Activated naive CD4-positive, alpha-beta T cell treated with Interleukin-2 at 50 U/mL for 16 hours (primary cell): ENCODE measurements around the gene COL23A1.
A peak's percentile ranks its signal among the peaks of the same experiment; 100 is the strongest.
"Not testable (repeated sequence)": the region's sequence is repeated elsewhere in the genome, so short reads cannot be mapped to it uniquely, and the experiment has no call there.

Experiments used
- DNase-seq: peaks from one replicate; pipeline ENCODE4 v3.0.0-alpha.2; 2020

The COL23A1 gene

DNA sequence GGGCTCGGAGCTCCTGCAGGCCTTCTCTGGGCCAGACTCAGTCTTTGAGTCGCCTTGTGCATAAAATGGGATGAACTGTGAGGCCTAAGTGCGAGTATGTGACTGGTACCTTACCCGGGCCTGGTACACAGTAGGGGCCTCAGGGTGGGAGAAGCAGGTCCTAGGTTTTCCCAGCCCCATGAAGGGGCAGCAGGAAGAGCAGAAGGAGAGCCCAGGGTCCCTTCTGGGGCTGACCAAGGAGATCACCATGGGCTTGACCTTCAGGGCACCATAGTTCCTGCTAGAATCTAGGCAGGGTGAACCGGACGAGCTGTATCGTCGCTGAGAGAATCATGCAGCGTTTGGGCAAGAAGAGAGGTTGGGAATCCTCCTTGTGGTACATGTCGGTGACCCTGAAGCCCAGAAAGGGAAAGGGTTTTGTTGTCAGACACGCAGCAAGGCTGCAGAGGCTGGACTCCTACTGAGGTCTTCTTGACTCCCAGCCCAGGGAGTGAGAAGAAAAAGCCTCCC, 357.2 kb downstream of the COL23A1 start:
- no peak for DNase-seq

DNA sequence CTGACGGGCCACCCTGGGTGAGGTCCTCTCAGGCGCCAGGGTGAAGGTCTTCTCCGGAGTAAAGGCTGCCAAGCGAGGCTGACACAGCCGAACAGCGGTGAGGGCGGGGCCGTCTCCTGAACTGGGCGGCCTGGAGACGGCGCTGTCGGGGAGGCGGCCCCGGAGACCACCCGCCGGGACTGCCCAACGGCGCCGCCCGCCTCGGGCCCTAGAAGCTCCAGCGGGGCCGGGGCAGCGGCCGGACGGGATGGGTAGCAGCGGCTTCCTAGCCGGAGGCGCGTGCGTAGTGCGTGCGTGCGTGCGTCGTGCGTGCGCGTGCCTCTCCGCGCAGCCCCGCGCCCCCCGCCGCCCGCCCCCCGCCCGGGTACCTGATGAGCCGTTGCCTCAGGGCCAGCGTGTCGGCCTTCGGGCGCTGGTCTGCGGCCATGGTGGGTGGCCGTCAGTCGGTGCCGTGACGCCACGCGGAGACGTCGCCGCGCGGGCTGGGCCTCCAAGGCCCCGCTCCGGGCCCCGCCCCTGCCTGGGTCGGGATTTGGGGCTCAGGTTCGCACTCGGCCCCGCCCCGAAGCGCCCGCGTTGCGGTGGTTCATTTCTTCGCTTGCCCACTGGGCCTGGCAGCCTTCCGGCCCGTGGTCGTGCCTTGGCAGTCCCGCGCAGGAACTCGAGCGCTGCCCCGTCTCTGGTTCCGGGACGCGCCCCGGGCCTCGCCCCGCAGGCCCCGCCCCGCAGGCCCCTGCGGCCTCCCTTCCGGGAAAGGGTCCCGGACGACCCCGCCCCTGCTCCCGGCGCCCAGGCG, 357.9 kb downstream of the COL23A1 start, which contains the start of gene PHYKPL:
TSS of gene PHYKPL (minus strand) at position 679 of the 796 bp plus-strand sequence. CDS start at position 427, 252 bp downstream.
- DNase-seq = peak; percentile 75

DNA sequence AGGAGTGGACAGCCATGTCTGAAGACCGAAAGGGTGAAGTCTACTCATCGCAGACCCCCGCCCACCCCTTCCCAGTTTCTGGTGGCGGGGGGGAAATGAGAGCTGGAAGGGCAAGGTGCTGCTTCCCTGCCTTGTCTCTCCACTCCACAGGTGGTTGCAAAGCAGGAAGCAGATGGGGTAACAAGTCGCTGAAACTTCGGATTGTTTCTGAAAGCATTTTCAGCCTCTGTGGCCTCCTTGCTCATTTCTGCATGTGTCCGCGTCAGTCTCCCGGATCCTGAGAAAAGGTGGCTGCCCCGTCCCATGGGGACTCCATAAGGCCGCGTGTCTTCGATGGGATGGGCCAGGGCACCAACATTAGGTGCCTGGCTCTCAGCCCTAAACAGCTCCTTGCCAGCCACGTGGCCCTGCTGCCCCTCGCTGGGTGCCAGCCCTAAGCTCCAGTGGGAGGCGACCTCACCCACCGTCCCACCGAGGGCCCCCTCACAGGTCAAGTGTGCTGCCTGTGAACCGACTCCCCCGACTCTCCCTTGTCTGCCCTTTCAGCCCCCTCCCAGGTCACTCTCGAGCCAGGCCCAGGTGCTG, 358.6 kb downstream of the COL23A1 start:
- DNase-seq = no peak

DNA sequence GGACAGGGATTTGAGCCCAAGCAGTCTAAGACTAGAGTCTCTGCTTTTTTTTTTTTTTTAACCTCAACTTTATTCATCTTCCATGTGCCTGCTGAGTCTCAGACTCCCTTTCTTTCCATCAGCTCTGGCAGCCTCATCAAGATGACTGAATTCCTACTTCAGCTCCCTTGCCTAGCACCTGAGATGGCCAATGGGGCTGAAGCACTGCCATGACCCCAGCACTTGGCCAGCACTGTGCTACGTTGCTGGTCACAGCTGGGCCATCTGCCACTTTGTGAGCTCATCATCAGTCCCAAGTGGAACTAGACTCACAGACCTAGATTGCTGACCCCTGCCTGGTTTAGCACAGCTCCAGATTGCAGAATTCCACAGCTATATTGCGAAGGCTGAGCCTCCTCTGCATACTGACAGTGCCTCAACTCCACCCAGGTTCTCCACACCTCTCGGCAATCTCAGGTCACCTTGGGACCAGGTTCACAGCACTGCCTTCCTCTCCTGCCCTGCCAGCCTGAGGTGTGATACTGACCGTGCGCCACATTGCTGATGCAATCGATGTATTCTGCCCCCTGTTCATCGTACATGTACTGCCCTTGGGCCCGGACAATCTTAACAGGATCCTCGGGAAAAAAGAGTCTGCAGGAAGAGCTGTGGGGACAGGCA, 359.2 kb downstream of the COL23A1 start:
- no peak for DNase-seq

DNA sequence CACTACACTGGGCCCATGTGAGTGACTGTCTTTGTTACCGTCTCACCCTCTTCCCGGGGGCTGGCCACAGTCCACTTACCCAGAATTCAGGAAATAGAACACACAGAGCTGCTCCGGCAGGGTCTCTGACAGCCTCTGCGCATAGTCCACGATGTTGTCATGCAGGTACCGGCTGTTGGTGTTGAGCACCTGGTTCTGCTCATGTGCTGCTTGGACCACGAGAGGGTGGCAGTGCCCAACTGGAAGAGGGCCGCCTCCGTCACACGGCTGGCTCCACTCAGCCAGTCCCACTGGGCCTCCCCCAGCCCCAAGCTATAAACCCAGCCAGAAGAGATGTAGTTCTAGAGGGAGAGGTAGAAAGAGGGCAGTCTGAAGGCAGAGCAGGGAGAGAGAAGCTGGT, 360.3 kb downstream of the COL23A1 start:
- no peak for DNase-seq

DNA sequence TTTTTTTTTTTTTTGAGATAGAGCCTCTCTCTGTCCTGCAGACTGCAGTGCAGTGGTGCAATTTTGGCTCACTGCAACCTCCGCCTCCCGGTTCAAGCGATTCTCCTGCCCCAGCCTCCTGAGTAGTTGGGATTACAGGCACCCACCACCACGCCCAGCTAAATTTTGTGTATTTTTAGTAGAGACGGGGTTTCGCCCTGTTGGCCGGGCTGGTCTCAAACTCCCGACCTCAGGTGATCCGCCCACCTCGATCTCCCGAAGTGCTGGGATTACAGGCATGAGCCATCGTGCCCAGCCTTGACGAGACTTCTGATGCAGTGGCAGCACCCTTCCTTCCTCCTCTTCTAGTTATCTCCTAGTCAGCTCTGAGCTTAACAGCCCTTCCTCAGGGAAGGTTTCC, 361.1 kb downstream of the COL23A1 start:
- DNase-seq = not testable (repeated sequence)

DNA sequence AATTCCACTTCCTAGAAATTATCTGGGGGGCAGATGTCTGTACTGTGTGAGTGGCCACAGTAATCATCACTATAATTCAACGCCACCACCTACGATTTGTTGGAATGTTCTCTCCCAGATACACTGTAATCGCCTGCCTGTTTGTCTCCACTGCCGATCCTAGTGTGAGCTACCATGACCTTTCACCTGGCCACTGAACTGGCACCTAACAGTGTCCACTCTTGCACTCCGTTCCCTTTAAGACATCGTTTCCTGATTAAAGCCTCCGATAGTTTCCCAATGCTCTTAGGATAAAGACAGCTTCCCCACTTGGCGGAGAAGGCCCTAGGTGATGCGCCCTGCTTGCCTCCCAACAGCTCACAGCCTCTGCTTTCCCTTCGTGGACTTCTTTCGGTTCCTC, 361.6 kb downstream of the COL23A1 start:
- no peak for DNase-seq

DNA sequence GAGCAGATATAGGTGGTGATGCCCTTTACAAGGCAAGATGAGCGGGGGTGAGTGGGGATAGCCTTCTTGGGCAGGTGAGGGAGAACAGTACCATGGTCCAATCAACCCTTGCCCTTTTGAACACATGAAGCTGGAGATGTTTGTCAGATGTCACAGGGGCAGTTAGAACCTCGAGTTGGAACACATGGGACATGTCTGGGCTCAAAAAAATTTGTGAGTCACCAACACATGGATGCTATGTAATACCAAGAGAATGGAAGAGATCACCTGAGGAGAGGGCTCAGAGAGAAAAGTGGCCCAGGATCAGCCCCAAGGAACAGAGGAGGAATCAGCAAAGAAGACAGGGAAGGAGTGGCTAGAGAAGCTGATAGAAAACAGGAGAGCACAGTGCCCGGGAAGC, 362.3 kb downstream of the COL23A1 start:
- DNase-seq = no peak

DNA sequence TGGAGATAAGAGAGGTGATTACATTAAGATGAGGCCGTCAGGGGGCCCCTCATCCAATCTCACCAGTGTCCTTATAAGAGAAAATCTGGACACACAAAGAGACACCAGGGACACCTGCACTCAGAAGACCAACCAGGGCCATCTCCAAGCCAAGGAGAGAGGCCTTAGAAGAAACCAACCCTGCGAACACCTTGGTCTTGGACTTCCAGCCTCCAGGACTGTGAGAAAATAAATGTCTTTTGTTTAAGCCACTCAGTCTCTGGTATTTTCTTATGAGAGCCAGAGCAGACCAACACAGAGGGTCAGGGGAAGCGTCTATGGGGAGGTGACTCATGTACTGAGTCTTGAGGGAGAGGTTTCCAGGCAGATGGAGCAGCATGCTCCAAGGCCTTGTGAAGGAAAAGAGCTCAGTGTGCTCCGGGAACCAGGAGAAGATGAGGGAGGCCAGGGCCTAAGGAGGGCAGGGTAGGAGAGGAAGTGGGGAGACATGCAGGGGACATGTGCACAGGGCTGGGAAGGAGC, 363.0 kb downstream of the COL23A1 start:
- DNase-seq = no peak

DNA sequence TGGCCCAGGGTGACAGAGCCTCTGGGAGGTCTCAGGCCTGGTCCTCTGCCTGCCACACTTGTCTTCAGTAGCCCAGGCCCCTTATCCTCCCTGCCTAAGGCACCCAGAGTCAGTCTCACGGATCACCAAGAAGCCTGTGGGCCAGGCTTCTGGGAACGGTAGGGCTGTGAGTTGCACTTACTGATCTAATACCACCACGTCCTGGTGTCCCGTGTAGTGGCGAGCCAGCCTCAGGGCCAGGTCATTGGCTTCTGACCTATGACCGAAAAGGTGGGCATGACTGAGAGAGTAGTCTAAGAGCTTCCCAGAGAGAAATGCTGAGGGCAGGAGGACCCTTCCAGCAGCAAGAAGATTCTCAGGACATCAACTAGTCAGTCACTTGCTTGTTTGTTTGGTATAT, 365.0 kb downstream of the COL23A1 start:
- DNase-seq = no peak

DNA sequence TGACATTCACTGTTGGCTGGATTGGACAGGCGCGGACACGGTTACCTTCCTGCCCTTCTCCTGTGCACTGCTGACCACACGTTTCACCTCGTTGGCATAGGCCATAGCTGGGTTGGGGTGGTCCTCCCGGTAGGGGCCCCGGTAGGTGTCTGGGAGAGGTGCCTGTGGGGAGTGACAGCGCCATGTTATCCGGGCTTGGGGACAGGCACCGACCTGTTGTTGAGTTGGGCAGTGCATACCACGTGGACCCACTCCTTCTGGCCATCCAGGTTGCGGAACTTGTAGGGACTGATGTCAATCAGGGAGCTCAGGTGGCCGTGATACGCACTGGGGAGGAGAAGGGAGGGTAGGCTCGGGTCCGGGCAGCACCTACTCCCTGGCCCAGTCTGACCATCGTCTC, 365.8 kb downstream of the COL23A1 start:
- DNase-seq = no peak

DNA sequence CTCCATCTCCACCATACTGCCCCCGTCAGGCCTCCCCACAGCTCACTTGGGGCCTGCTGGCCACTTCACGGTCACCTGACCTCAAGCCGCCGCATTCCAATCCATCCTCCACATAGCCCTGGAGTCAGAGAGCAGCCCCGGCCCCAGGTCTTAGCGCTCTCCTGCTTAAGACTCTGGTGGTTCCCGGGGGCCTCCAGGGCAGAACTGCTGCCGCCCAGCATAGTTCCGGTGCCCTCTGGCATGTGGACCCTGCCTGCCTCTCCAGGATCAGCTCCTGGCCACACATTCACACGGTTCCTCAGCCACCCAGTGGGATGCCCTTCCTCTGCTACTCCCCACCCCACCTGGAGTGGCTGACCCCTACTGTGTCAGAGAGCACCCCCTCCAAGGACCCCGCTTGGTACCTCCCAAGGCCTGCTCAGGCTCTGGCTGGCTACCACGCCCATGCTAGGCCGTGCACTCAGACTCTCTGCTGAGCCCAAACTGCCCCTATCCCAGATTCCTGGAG, 366.3 kb downstream of the COL23A1 start:
- no peak for DNase-seq

DNA sequence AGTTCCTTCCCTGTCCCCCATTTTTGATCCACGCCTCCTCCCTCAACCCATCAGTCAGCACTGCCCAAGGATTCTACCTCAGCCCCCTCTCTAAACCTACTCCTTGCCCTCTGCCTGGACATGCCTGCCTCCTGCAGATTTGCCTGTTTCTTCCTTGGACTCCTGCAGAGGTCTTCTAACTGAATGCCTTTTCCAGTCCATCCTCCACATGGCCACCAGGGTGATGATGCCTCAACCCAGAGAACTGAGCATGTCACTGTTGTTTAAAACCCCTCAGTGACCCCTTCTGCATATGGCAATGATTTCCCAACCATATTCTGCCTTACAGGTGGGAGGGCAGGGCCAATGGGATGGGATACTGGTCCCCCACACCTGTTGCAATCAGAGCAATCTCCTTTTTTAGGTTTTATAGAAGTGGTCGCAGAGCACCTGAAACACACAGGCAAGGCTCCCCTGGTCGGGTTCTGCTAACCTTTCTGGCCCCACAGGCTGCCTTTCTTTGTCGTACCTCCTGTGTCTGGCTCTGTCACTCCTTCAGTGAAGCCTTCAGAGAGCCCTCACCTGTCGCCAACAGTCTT, 366.9 kb downstream of the COL23A1 start:
- DNase-seq = no peak

DNA sequence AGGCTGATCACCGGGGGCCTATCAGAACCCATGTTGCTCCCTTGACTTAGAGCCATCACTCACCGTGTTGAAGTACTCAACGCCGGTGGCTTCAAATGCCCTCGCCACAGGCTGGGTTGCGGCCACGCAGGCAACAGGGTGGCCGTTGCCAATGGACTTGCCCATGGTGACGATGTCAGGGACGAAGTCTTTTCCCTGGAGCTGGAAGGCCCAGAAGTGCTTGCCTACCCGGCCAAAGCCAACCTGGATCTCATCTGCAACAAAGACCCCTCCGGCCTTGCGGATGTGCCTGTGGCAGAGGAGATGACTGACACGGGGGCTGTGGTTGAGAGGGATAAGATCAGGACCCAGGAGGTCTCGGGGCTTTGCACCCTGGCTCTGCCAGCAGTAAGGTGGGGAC, 367.9 kb downstream of the COL23A1 start:
- no peak for DNase-seq

DNA sequence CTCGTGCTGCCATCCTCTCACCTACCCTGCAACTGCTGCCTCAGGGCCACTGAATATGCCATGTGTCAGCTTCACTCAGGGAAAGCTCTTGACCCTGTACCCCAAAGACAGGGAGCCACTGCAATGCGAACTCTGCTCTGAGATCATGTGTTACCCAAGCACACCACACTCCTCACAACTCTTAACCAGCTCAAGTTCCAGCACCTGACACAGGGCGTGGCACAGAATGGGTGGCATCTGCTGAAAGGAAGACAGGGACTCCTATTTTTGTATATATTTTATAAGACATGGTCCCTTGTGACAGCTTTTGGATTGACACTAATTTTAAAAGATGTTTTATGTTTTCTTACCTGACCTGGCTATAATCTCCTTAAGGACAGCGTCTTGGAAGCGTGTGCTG, 368.3 kb downstream of the COL23A1 start:
- no peak for DNase-seq

DNA sequence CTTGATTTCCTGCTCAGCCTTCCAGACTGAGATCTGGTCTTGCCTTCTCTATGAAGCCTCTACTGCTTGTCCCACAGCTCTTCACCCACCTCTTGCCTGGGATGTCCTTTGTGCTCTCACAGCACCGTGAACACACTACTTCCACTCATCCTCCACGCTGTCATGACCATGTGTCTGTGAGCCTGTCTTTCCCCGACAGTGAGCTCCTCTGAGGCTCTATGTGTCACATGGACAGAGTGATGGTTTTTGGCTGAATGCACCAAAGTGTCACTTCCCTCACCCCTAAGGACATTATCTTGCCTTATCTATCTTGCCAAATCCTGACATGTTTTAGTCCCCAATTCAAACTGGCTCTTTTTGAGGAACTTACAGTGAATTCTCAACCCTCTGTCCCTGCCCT, 368.9 kb downstream of the COL23A1 start:
- no peak for DNase-seq

DNA sequence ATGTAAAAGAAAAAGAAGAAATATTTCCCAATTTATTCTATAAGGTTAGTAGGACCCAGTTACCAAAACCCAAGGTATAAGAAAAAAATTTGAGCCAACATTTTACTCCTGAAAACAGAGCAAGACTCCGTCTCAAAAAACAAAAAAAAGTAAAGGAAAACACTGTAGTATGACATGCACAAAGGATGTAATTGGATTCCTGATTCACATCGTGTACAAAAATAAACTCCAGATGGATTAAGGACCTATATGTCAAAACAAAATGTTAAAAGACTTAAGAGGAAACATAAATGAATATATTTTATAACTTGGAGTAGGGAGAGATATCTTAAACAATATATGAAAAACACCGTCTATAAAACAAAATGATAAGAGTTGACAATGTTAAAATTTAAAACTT, 371.4 kb downstream of the COL23A1 start:
- no peak for DNase-seq

DNA sequence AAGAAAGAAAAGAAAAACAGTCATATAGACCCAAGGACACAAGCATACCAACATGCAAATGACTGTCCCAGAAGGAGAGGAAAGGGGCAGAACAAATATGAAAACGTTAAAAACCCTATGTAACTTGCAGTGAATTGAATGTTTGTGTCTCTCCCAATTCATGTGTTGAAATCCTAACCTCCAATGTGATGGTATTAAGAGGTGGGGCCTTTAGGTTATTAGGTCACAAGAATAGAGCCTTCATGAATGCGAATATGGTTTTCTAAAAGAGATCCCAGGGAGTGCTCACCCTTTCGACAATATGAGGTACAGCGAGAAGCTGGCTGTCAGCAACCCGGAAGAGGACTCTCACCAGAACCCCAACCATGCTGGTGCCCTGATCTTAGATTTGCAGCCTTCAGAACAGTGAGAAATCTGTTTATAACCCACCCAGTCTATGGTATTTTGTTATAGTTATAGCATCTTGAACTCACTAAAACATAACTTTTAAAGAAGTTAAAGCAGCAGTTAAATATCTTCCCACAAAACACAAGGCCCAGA, 371.9 kb downstream of the COL23A1 start:
- DNase-seq = no peak

DNA sequence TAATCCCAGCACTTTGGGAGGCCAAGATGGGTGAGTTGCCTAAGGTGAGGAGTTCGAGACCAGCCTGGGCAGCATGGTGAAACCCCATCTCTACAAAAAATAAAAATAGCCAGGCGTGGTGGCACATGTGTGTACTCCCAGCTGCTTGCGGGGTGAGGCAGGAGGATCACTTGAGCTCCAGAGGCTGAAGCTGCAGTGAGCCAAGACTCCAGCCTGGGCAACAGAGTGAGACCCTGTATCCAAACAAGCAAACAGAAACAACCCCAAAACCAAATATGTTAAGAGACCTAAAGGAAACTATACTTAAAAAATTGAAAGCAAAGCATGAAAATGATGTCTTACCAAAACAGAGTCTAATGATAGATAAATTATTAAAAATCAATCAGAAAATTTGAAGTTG, 373.4 kb downstream of the COL23A1 start:
- no peak for DNase-seq

DNA sequence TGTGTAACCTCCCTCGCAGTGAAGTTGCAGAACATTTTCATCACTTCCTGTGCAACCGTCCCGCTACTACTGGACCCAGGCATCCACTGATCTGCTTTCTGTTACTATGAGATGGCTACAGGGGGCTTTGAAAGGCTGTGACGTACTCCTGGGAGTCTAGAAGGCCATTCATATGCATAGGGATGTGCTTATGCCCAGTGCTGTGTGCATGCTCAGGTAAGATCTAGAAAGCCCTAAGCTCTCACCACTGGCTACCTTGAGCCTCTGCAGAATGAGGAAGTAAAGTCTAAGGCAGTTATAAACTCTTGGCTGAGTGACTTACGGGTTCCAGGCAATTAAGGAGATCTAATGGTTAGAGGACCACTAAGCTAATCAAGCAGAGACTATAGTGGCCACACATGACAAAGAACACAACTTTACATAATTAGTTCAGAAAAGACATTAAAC, 374.1 kb downstream of the COL23A1 start:
- no peak for DNase-seq

DNA sequence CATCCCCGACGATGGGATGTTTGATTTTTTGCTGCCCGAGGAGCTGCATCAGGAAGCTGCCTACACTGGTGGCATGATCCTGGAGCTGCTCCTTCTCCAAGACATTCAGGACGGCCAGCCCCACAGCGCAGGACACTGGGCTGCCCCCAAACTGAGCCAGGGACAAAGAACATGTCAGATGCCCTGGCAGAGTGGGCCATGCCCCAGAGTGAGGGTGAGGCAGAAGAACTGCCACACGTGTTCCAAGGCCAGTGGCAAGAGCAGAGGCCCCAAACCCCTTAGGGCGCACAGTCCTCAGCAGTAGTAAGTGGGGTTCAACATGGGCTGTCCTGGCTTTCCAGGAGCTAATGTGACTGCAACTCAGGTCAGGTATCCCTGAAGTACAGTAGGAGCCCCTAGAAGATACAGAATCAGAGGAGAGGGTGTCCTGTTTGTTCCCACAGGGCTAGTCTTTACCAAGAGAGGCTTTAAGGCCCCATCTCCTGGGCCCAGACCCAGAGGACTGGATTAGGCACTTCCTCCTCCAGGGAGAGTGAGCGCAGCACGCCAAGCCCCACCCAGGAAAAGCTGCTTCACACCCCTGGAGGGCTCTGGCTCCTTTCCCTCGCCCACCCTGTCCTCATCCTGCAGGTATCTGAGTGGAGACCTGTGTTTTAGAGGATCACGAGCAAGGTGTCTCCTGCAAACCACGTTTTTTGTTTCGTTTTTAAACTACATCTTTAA, 374.8 kb downstream of the COL23A1 start:
- DNase-seq = no peak
